ENCODE measurements around the gene TRAFD1.
"Not testable (repeated sequence)": the region's sequence is repeated elsewhere in the genome, so short reads cannot be mapped to it uniquely, and the experiment has no call there.

TRAFD1 gene

DNA sequence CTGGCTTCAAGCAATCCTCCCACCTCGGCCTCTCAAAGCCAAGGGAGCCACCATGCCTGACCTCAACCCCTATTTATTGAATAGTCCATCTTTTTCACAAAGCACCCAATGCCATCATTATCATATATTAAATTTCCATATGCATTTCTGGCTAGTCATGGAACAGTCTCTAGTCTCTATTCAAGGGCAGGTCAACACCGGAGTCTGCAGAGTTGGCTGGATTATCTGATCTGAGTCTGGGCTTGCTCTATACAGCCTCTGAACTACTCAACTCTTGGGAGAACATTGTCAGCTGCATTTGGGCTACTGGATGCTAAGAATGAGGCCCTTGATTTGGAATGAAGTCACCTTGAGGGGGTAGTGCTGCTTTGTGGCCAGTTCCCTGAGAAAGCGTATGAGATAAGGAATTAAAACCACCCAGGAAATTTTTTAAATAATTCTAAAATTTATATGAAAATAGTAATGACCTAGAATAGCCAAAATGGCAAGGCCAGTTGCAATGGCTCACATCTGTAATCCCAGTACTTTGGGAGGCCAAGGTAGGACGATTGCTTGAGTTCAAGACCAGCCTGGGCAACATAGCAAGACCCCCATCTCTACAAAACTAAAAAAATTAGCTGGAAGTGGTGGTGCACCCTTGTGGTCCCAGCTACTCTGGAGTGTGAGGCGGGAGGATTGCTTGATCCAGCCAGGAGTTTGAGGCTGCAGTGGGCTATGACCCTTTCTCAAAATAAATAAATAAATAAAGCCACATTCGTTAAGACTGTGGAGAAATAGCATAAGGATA is 9.9 kb upstream of the TRAFD1 start:
- DNase-seq, result no peak

DNA sequence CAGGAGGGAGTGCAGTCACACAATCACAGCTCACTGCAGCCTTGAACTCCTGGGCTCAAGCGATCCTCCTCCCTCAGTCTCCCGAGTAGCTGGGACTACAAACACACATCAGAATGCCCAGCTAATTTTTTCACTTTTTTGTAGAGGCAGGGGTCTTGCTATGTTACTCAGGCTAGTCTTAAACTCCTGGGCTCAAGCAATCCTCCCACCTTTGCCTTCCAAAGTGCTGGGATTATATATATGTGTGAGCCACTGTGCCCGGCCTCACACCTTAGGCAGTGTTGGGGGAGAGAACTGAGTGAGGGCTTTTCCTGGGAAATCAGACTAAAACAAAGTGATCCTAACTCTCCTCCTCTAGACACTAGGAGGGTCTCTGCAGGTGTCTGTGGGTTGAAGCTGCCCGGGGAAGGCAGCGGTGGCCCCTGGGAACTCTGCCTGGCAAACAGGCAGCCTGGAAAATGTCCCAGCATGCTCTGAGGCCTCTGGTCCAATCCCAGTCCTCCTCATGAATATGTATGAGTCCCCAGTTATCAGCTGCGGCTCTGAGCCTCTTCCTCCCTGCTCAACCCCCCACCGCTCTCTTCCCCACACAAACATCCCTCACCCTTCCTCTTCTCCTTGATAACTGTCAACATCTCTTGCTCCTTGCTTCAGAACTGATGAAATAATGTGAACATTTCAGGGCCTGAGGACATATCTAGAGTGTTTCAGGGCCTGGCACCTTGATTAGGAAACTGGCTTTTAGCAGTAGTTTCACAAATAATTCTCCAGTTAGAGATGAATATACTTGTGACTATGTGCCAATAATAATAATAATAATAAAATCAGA is 8.9 kb upstream of the TRAFD1 start:
- DNase-seq, result no peak

- DNase-seq, result no peak
These were observed 7.7 kb upstream of the TRAFD1 start for GRCh38 chr12:112117685-112118084.

- DNase-seq, result no peak
These were observed 3.4 kb upstream of the TRAFD1 start for GRCh38 chr12:112121780-112122565.

- no peak for DNase-seq
These were observed 2.3 kb upstream of the TRAFD1 start for GRCh38 chr12:112122823-112123690.

GRCh38 chr12:112124918-112125249 is 476 bp upstream of the TRAFD1 start:
- no peak for DNase-seq

DNA sequence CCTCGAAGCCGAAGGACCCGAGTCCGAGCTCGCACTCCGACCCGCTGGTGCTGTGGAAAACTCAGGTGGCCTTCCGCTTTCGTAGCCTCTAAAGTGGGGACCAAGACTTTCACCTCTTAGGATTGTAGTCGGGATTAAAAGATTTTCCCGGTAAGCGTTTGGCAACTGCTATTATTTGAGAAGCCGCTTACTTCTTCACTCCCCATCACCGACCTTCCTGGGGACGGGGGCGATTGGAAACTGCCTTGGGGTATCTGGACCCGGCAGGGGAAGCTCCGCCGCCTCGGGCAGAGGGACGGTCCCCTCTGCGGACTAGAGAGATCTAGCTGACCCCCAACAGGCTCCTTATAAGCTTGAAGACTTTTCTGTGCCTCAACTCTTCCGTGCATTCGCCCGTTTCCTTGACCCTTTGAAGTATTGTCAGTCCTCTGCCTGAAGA is 659 bp downstream of the TRAFD1 start:
- DNase-seq, result no peak

- DNase-seq, result no peak
These were observed 1.6 kb downstream of the TRAFD1 start for GRCh38 chr12:112126911-112127310.

DNA sequence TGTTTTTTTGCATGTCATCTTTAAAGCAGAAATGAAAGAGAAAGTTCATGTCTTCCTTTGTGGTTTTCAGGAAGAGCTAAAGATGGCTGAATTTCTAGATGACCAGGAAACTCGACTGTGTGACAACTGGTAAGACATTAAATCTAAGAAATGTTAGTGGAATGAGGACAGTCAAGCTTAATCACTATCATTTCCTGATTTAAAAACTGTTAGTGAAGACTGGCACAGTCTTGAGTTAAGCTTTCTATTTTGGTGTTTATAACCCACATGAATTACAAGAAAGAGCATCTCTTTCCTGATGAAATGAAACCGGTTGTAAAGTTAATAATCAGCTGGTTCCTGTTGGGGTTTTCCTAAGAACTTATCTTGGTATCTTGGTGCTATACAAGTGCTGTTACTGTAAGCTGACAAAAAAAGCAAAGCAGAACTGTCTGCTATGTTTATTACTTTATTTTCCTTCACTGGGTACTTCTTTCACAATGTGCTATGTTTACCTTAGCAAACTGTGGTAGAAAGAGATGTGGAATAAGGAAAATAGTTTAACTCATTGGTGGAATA is 5.2 kb downstream of the TRAFD1 start:
- DNase-seq, result no peak

- DNase-seq, result no peak
These were observed 6.3 kb downstream of the TRAFD1 start for GRCh38 chr12:112131686-112132085.

DNA sequence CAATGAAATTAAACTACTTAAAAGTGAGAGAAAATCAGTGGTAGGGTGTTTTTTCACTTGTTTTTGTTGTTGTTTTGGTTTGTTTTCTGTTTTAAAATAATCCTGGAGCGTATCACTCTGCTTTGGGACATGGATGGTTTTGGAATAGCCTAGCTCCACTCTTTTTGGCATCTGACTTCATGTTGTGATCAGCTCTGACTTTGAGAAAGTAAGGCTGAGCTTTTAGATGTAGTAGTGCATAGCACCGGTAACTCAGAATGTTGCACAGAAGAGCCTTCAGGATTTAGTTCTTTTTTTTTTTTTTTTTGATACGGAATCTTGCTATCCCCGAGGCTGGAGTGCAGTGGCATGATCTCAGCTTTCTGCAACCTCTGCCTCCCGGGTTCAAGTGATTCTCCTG is 8.1 kb downstream of the TRAFD1 start:
- no peak for DNase-seq

DNA sequence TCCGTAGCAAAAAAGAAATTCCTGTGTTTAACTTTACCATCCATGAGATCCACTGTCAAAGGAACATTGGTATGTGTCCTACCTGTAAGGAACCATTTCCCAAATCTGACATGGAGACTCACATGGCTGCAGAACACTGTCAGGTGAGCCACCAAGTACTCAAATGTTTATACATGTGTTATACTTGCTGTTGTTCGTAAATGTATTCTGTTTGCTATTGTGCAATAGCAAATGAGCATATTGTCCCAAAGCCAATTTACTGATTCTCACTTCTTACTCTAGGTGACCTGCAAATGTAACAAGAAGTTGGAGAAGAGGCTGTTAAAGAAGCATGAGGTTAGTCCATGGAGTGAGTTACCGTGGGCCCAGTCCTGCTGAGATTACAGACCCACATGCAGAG is 9.4 kb downstream of the TRAFD1 start:
- no peak for DNase-seq

DNA sequence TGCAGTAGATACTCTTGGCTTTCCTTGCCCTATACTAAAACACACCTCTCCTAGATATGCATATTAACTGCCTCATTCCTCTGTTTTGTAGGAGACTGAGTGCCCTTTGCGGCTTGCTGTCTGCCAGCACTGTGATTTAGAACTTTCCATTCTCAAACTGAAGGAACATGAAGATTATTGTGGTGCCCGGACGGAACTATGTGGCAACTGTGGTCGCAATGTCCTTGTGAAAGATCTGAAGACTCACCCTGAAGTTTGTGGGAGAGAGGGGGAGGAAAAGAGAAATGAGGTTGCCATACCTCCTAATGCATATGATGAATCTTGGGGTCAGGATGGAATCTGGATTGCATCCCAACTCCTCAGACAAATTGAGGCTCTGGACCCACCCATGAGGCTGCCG is 15.4 kb downstream of the TRAFD1 start:
- no peak for DNase-seq

GRCh38 chr12:112146123-112146522 is 20.8 kb downstream of the TRAFD1 start:
- no peak for DNase-seq

GRCh38 chr12:112148031-112148513 is 22.7 kb downstream of the TRAFD1 start:
- no peak for DNase-seq

DNA sequence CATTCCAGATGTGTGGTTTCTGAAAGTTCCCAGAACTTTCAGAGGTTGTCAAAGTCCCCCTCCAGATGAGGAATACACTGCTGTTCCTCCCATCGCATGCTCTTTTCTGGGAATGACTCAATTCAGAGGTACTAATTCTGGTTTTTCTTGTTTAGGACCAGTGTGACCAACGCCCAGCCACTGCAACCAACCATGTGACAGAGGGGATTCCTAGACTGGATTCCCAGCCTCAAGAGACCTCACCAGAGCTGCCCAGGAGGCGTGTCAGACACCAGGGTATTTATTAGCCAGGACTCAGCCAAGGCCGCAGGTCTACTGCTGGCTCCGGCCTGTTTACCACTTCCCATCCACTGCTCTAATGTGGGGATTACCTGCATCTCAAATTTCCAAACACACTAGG is 24.2 kb downstream of the TRAFD1 start:
- DNase-seq, result no peak

- DNase-seq, result no peak
These were observed 26.6 kb downstream of the TRAFD1 start for GRCh38 chr12:112151766-112152541.

DNA sequence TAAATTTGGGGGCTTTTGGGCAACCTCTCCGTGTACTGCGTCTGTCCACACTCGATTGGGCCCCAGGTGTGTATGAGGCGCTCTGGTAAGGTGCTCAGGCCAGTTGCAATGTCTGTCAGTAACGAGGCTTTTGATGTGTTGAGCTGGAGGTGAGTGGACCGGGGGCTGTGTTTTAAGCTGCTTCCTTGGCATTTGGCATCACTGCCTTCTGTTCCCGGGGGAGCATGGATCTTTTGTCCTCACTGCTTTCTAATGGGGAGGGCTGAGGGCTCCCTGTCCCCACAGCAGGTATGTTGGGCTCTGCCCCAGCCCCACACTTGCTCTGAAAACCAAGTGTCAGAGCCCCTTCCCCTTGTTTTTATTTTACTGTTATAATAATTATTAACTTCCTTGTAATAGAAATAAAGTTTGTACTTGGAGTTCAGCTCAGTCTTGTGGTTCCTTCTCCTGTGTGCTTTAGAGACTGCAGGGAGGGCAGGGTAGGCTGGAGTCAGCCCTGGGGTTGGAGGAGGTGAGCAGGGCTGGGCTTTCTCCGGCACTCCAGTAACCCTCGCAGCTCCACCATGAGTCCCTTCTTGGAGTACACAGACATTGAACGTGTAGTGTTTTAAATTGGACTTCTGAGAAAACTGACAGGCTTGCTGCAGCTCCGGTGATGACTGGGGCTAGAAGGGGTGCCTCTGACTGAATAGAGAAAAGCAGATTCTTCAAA is 28.0 kb downstream of the TRAFD1 start:
- DNase-seq, result no peak

DNA sequence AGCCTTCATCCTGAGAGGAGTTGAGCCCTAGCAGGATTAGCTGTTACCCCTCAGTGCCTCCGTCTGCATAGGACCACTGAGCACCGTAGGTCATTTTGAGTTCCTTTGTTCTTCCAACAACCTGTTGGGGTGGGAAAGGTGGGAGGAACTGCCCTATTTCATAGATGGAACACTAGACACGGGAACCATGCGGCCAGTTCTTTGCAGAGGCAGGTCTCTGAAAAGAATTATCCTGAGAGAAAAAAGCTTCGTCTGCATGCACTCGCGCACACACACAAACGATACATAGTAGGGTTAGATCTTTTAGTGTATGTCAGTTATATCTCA is 28.5 kb downstream of the TRAFD1 start:
- DNase-seq, result no peak

DNA sequence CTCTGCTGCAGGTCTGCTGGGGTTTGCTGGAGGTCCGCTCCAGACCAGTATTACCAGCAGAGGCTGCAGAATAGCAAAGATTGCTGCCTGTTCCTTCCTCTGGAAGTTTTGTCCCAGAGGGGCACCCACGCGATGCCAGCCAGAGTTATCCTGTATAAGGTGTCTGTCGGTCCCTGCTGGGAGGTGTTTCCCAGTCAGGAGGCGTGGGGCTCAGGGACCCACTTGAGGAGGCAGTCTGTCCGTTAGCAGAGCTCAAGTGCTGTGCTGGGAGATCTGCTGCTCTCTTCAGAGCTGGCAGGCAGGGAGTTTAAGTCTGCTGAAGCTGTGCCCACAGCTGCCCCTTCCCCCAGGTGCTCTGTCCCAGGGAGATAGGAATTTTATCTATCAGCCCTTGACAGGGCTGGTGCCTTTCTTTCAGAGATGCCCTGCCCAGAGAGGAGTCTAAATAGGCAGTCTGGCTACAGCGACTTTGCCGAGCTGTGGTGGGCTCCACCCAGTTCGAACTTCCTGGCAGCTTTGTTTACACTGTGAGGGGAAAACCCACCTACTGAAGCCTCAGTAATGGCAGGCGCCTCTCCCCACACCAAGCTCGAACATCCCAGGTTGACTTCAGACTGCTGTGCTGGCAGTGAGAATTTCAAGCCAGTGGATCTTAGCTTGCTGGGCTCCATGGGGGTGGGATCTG is 33.2 kb downstream of the TRAFD1 start:
- not testable (repeated sequence) for DNase-seq

All from activated CD8-positive, alpha-beta memory T cell treated with anti-CD3 and anti-CD28 coated beads, Interleukin-2, amount 50 U/mL, for 4 hours (primary cell).